Measurements from ENCODE around the gene GPR157.
A peak's percentile ranks its signal among the peaks of the same experiment; 100 is the strongest.

The GPR157 gene

GRCh38 chr1:9111357-9111691 is 17.6 kb downstream of the GPR157 start:
- Histone ChIP-seq H3K4me3 (replicated peaks; ENCODE audit: low read depth, low read length) (no peak overlapping the region), H3K27me3 (replicated peaks; ENCODE audit: control insufficient read depth, insufficient read depth, low read length) (no peaks in the 10 kb centered on the region), H3K36me3 (ENCODE audit: control insufficient read depth, insufficient read depth, low read length) (no peaks in the 10 kb centered on the region; the same call in 1 of the 2 replicates)
- TF ChIP-seq CTCF (IDR thresholded peaks at IDR 0.05; ENCODE audit: insufficient read depth, low read length, poor library complexity, severe bottlenecking), result no peak
- DNase-seq (ENCODE audit: extremely low read depth, insufficient read length), result no peak

- peak; percentile 94 for TF ChIP-seq CTCF (IDR thresholded peaks at IDR 0.05; ENCODE audit: insufficient read depth, low read length, poor library complexity, severe bottlenecking)
- Histone ChIP-seq H3K27me3 (replicated peaks; ENCODE audit: control insufficient read depth, insufficient read depth, low read length) (no peaks in the 10 kb centered on the region), H3K36me3 (ENCODE audit: control insufficient read depth, insufficient read depth, low read length) (no peaks in the 10 kb centered on the region; the same call in 1 of the 2 replicates), H3K4me3 (replicated peaks; ENCODE audit: low read depth, low read length) (no peak overlapping the region)
- DNase-seq (ENCODE audit: extremely low read depth, insufficient read length), result peak; percentile 63
These were observed 18.1 kb downstream of the GPR157 start for GRCh38 chr1:9110669-9111356.

- TF ChIP-seq CTCF (IDR thresholded peaks at IDR 0.05; ENCODE audit: insufficient read depth, low read length, poor library complexity, severe bottlenecking), result no peak
- no peak for DNase-seq (ENCODE audit: extremely low read depth, insufficient read length)
- Histone ChIP-seq H3K36me3 (ENCODE audit: control insufficient read depth, insufficient read depth, low read length) (no peaks in the 10 kb centered on the region; the same call in 1 of the 2 replicates), H3K4me3 (replicated peaks; ENCODE audit: low read depth, low read length) (no peak overlapping the region), H3K27me3 (replicated peaks; ENCODE audit: control insufficient read depth, insufficient read depth, low read length) (no peaks in the 10 kb centered on the region)
These were observed 20.7 kb downstream of the GPR157 start for GRCh38 chr1:9108056-9108665.

GRCh38 chr1:9107136-9107535 is 21.8 kb downstream of the GPR157 start:
- no peak for TF ChIP-seq CTCF (IDR thresholded peaks at IDR 0.05; ENCODE audit: insufficient read depth, low read length, poor library complexity, severe bottlenecking)
- Histone ChIP-seq H3K4me3 (replicated peaks; ENCODE audit: low read depth, low read length) (no peak overlapping the region), H3K27me3 (replicated peaks; ENCODE audit: control insufficient read depth, insufficient read depth, low read length) (no peaks in the 10 kb centered on the region), H3K36me3 (ENCODE audit: control insufficient read depth, insufficient read depth, low read length) (no peaks in the 10 kb centered on the region; the same call in 1 of the 2 replicates)
- no peak for DNase-seq (ENCODE audit: extremely low read depth, insufficient read length)

- no peak for TF ChIP-seq CTCF (IDR thresholded peaks at IDR 0.05; ENCODE audit: insufficient read depth, low read length, poor library complexity, severe bottlenecking)
- Histone ChIP-seq H3K4me3 (replicated peaks; ENCODE audit: low read depth, low read length) (no peak overlapping the region), H3K27me3 (replicated peaks; ENCODE audit: control insufficient read depth, insufficient read depth, low read length) (no peaks in the 10 kb centered on the region), H3K36me3 (ENCODE audit: control insufficient read depth, insufficient read depth, low read length) (no peaks in the 10 kb centered on the region; the same call in 1 of the 2 replicates)
- DNase-seq (ENCODE audit: extremely low read depth, insufficient read length), result no peak
These were observed 22.6 kb downstream of the GPR157 start for GRCh38 chr1:9106286-9106685.
